HL-60/S4 treated with phorbol 12-myristate 13-acetate at 8.2 ng/mL for 4 days and 3 days (cell line): Measurements from ENCODE around the gene AP1G2.
"Not testable (repeated sequence)": the region's sequence is repeated elsewhere in the genome, so short reads cannot be mapped to it uniquely, and the experiment has no call there.

ENCODE experiments used
- in situ Hi-C: fragments of 300-500 bp; cut with MboI; formaldehyde crosslinking; loops from 2 replicates; pipeline ENCODE4 v1.15.0; 2022; ENCODE audit warnings: low sequenced_read_pairs

AP1G2 gene

DNA sequence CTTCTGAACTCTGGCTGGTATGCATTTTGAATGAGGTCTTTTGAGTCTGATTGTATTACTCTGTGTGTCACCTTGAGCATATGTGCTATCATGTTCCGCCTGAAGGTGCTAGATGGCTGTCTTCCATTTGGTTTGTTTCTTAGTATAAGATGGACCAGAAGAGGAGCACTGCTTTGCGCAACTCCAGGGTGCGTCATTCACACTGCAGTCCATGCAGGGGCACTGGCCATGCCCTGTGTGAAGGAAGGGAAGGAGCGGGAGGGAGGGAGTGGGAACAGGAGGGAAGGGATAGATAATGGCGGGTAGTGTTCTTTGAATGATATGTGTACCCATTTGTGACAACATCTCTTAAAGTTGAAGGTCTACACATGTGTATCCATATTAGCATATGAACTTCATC lies 24.2 kb downstream of the AP1G2 start:
- in situ Hi-C loops, result no loop called here

DNA sequence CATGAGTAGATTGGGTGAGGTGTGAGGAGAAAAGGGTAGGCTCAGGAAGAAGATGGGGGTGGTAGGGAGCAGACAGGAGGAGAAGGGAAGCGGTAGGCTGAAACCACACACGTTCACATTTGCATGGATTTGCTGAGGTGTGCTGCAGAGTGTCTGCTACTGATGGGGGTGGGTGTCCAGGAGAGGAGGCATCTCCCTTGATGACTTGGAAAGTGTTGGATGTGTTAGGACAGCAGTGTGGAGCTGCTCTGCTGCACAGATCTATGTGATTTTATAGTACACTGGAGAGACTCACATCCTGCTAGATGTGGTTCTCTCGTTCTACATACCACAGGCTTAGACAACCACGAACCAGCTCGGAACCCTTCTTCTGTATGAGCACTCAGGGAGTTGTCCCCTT lies 25.3 kb downstream of the AP1G2 start:
- in situ Hi-C loops, result no loop called here

DNA sequence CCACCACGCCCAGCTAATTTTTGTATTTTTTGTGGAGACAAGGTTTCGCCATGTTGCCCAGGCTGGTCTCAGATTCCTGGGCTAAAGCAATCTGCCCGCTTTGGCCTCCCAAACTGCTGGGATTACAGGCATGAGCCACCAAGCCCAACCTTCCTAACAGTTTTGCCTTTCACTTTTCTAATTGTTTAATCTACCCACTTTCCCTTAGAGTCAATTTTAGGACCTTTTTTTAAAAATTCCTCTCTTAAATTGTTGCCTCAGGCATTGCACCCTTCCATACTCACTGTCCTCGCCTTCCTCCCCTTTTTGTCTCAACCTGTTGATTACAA lies 27.5 kb downstream of the AP1G2 start:
- in situ Hi-C loops, result no loop called here

- in situ Hi-C loops, result no loop called here
Observed at GRCh38 chr14:23539248-23540140, 28.1 kb downstream of the AP1G2 start.

DNA sequence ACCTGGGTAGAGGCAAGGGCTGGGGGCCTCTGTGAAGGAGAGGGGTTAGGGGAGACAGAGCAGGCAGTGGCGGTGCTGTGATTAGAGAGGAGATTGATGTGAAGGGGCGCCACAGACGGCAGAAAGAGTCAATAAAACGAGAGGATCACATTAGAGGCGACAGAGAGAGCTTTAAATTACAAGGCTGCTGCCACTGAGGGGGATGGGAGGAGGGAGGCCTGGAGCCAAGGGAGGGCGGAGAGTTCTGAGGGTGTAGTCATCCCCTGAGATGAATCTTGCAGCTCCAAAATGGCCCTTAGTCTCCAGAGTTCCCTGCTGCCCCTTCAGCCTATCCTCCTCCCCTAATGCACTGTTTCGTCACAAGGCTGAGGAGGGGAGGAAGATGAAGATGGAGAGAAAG lies 28.8 kb downstream of the AP1G2 start:
- in situ Hi-C loops, result no loop called here

DNA sequence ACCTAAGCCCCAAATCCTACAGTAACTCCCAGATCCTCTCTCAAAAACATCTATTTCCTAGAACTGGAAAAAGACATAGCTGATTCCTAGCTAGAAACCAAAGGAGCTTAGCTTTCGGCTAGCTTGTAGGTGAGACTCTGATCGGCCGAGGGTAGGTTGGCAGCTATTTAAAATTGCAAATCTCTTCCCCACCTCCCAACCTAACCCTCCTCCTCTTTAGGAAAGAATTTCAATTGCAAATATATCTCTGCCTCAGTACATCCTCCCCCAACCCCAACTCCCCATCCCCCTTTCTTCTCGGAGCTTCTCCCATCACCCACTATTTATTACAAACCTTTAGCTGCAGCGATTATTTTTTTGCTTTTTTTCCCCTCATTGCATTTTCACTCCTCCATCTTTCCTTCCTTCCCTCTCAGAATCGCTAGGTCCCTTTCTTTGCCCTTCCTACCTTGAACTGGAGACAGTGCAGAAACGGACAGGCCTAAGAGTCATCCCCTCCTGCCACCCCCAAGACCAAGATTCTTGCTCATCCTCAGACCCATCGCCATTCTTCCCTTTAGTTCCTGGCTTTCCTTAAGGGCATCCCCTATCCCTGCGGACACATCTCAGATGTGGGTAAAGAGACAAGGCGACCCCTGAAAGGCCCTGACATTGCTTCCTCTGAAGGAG lies 29.4 kb downstream of the AP1G2 start:
- in situ Hi-C loops, result no loop called here

DNA sequence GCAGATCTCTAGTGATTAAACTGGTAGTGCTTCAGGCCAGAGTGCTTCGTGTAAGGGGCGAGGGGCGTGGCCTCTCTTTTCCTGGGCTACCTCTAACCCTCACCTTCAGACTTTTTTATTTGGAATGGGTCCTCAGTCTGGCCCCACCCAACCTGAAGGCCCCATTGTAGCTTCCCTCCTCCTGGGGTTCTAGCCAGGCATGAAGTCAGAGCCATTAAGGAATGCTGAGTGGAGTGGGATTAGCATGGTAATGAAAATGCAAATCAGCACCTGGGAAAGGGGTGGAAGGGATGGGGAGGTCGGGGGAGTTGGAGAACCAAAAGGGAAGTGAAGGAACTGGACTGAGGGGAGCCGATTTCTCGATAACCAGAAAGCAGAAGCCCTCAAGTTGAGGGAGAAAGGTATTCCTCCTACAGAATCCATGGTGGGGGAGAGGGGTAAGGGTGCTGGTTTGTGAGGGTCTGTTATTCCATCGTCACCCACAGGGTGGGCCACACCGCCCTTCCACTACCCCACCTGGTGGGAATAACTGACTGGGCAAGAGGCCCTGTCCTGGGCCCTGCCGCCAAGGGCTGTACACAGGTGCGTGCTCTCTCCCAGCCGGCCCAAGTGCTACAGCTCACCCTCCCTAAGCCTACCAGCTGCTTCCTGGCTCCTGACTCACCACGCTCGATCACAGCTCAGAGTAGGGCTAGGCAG lies 30.1 kb downstream of the AP1G2 start:
- in situ Hi-C loops, result no loop called here

GRCh38 chr14:23536906-23537305 lies 30.7 kb downstream of the AP1G2 start:
- in situ Hi-C loops, result not testable (repeated sequence)

DNA sequence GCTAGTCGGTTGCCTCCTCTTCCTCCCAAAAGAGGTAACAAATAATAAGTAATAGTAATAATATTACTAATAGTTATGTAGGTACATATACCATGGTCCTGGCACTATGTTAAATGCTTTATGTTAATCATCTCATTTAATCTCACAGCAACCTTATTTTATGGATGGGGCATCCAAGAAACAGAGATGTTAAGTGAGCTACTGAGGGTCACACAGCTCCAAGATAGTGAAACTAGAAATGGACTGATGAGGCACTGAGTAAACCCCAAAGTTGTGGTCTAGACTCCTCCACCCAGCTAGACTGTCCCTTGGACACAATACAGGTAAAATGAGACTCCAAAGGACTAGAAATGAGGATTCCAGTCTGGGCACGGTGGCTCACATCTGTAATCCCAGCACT lies 31.1 kb downstream of the AP1G2 start:
- in situ Hi-C loops, result no loop called here

DNA sequence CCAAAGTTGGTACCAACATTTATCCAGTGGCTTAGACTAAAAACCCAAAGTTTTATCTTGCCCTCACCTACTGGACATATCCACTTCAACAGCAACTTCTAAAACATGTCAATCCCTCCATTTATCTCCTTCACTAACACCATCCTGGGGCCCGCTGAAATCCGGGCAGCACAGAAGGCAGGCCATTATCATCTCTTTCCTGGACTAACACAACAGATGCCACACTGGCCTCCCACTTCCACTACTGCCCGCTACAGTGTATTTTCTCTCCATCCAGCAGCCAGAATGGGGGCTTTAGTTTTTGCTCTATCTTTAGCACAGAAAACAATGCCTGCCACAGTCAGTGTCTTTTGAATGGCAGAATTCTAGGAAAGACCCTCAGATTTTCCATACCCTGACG lies 31.6 kb downstream of the AP1G2 start:
- in situ Hi-C loops, result no loop called here

GRCh38 chr14:23533652-23534435 lies 33.7 kb downstream of the AP1G2 start:
- in situ Hi-C loops, result no loop called here

- in situ Hi-C loops, result no loop called here
Observed at GRCh38 chr14:23532658-23533057, 34.9 kb downstream of the AP1G2 start.

DNA sequence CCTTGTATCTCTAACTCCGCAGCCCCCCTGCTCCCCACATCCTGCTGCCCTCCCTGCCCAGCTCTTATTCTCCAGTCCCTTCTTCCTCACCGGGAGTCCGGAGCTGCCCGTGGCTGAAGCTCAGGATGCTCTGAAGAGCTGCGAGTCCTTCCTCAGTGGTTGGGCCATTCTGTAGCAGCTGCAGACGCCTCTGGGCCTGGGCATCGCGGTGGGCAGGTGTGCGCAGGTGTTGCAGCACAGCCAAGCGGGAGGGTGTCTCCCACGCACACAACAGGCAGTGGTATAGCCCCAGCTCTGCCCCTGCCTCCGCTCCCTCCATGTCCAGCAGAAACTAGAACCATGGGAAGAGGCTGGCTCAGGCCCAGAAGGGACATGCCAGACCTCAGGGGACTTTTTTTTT lies 36.2 kb downstream of the AP1G2 start:
- in situ Hi-C loops, result no loop called here

DNA sequence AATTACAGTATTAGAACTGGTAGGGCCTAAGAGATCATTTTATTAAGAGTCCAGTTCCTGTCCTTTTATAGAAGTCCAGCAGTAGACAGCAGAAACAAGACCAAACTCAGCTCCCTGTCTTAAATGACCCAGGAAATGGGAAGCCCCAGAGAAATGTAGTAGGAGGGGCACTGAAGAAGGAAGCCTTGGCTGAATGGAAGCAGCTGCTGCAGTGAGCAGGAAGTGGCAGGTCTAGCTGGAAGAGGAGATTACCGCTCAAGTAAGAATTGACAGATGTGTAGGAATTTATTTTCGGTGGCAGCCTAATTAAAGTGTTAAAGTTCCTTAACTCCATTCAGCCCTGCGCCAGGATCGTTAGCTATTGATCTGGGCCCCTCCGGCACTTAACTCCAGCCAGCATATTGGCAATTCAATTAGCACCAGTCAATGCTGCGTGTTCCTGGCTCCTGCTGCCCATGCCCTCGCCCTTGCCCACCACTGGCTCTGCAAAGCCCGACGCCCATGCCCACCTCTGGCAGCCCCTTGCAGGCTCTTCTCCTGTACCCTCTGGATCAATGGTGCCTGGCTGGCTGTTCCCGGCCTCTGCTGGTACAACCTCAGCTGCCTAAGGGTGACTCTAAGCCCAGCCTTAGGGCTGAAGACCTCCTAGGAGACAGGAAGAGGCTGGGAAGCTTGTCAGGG lies 37.1 kb downstream of the AP1G2 start:
- in situ Hi-C loops, result no loop called here

DNA sequence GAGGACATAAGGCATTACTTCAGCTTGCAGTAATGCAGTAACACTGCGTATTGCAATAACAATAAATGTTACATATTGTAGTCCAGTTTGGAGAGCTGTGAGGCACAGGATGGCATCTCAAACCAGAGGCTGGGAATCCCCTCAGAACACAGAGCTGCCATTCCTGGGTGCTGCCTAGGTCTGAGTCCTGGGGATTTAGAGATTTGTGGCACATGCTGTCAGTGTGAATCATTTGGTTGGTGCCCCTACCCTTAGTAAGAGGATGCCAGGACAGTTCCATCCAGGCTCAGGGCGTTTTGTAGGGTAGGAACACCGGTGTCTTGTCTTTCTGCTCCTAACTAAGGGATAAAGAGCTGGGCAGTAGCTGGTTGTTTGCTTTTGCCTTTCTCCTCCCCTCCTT lies 38.6 kb downstream of the AP1G2 start:
- in situ Hi-C loops, result no loop called here

- in situ Hi-C loops, result no loop called here
Observed at GRCh38 chr14:23528555-23528954, 39.0 kb downstream of the AP1G2 start.

GRCh38 chr14:23525611-23526010 lies 42.0 kb downstream of the AP1G2 start:
- in situ Hi-C loops, result no loop called here

GRCh38 chr14:23524954-23525353 lies 42.6 kb downstream of the AP1G2 start:
- in situ Hi-C loops, result no loop called here

GRCh38 chr14:23523229-23524016 lies 44.2 kb downstream of the AP1G2 start:
- in situ Hi-C loops, result no loop called here
